Fibroblast of the aortic adventitia (primary cell): ENCODE results near the gene LRRC4B. TPM values are rescaled to one million over a fixed set of nuclear protein-coding genes. Genes with fewer than 3 reads are reported as not detected.

Experiments used
- DNase-seq: peaks from one replicate; pipeline ENCODE4 v3.0.0-alpha.2; 2010; ENCODE audit warnings: low read depth
- H3K4me3 ChIP-seq: 2 replicates; pipeline ENCODE4 v1.5.1; 2011; ENCODE audit warnings: low read depth, mild to moderate bottlenecking, control low read depth, low read length, moderate library complexity
- CTCF ChIP-seq: IDR thresholded peaks from 2 replicates; pipeline ENCODE4 v1.5.1; 2011; ENCODE audit warnings: mild to moderate bottlenecking, low read length, control low read depth, inconsistent platforms; ENCODE audit not compliant: insufficient read depth
- total RNA-seq: library from RNA; depleted of rRNA; stranded (reverse); fragments of >200 nt; gene quantifications from 2 replicates; pipeline ENCODE4 v1.2.3, GENCODE V29; 2012; ENCODE audit warnings: low replicate concordance

The LRRC4B gene
- total RNA-seq, 1 donor, result not detected

DNA sequence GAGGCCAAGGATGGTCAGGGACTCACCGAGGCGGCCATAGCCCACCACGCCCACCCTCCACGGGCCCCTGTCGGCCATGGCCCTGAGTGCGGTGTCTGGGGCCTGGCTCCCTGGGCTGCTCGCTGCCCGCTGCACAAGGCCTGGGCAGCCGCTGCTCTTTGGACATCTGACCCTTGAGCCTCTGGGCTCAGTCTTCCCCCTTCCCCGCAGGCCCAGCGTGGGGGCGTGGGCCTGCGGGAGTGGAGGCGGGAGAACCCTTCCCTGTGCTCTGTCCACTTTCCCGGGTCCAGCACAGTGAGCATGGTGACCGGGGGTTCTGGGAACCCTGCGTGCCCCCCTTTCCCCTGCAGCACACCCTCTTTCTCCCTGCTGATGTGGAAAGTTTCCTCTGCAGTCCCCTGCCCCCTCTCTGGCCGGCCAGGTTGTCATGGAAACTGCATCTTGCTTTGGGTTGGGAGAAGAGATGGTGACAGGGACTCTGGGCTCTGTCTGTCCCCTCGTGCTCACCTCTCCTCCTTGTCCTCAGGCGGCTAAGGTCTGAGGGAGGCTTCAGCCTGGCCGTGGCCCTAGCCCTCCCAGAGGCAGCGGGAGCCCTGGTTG lies 54.4 kb downstream of the LRRC4B start, which contains the start of gene ASPDH:
ASPDH (minus strand) TSS at position 168 of the 600 bp plus-strand sequence; CDS start at position 78, 90 bp downstream.
- DNase-seq, result no peak
- TF ChIP-seq CTCF, result no peak
- H3K4me3 ChIP-seq, result no peak within 1 kb of the TSS

GRCh38 chr19:50512999-50513745 lies 55.1 kb downstream of the LRRC4B start:
- no peak for TF ChIP-seq CTCF
- no peak overlapping the region for H3K4me3 ChIP-seq
- no peak for DNase-seq

- TF ChIP-seq CTCF, result no peak
- DNase-seq, result no peak
- no peak overlapping the region for H3K4me3 ChIP-seq
Observed at GRCh38 chr19:50512112-50512998, 55.9 kb downstream of the LRRC4B start.

DNA sequence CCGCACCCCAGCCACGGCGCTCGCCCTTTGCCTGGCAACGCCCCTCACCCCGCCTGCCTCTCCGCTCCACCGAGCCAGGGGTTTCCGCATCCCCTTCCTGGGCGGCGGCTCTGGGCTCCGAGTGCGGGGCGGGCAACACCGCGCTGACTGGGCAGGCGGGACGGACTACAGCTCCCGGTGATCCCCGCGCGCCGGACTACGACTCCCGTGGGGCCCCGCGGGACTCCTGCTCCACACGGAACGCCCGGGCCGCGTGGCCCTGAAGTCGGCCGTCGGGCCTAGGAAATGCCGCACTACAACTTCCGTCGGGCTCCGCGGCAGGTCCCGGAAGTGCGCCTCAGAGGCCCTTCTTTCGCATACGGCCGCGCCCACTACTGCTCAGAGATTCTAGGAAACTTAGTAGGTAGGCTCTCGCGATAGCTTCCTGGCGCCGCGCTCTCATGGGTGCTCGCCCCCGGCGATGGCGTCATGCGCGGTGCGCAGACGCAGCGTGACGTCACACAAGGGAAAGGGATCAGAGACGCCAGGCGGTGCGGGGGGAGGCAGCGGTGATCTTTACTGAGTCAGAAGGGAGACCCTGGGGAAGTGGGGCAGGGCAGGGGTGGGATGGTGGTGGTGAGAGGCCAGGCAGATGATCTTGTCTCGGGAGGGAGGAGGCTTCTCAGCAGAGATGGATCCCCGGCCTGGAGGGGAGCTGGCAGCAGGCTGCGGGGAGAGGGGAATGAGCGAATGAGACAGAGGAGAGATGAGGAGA lies 57.0 kb downstream of the LRRC4B start, which contains the start of gene JOSD2:
JOSD2 (minus strand) TSS at position 123 of the 754 bp plus-strand sequence. CDS start 760 bp downstream, outside the sequence.
- TF ChIP-seq CTCF, result no peak
- DNase-seq, result peak; percentile 99
- H3K4me3 ChIP-seq, result peak within 1 kb of the TSS; percentile 96

- no peak for TF ChIP-seq CTCF
- DNase-seq, result peak; percentile 8
- peak overlapping the region; percentile 96 for H3K4me3 ChIP-seq
Observed at GRCh38 chr19:50510700-50511068, 57.6 kb downstream of the LRRC4B start.

DNA sequence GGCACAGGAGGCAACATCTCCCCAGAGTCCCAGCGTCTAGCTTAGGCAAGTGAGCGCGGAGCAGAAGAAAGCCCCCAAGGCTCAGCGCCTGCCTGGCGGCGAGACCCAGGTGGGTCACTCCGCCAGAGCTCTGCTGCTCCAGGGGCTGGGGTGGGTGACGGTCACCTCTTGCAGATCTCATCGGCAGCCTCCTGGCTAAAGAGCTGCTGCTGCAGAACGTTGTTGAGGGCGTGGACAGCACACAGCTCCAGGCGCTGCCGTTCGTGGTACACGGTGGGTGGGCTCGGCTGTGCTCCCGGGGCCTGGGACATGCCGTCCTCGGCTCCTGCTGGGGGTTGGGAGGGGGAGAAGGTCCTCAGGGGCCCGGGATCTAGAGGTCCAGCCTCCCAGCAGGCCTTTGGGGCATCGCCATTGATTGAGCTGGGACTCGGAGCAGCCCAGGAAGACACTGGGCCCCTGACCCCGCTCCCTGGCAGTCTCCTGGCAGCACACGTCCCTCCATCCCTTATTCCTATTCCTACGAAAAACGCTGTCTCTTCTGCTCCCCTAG lies 58.0 kb downstream of the LRRC4B start:
- DNase-seq, result no peak
- H3K4me3 ChIP-seq, result peak overlapping the region; percentile 96
- no peak for TF ChIP-seq CTCF
